SK-N-MC (cell line): ENCODE results near the gene IQCC.

Experiments used
- EZH2 ChIP-seq: fragments of 200-600 bp; sonication (generic); IDR thresholded peaks from one replicate; pipeline ENCODE4 v1.6.1; 2017; ENCODE audit warnings: antibody characterized with exemption
- FOXP2 ChIP-seq: optimal IDR thresholded peaks from 2 replicates; pipeline ENCODE3; 2011; ENCODE audit warnings: mild to moderate bottlenecking, moderate library complexity; ENCODE audit not compliant: insufficient read depth; ENCODE audit errors: extremely low read length, control extremely low read depth
- POLR2AphosphoS5 ChIP-seq: IDR thresholded peaks from 2 replicates; pipeline ENCODE4 v1.6.1; 2012; ENCODE audit warnings: mild to moderate bottlenecking, low read depth, low read length, borderline replicate concordance

DNA sequence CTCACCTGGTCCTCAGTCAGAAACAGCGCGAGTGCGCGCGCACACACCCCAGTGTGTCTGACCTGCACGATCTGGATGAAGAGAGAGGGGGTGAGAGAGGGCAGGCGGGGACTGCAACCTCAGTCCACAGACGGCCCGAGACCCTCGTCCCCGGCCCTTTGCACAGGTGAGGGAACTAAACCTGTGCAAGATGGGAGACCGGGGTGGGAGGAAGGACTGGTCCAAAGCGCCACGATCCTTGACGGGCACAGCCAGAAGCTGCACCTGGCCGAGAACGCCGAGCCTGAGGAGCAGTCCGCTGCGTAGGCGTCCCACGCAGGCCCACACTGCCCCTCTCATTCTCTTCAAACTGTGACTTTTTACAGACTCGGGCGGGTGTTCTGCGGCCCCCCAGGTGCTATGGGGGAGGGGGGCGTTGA, 519 bp upstream of the IQCC start:
- TF ChIP-seq EZH2, result no peak
- TF ChIP-seq POLR2AphosphoS5, result no peak
- no peak for TF ChIP-seq FOXP2
